Measurements from ENCODE around the gene UVSSA. TPM values are rescaled to one million over a fixed set of nuclear protein-coding genes. Genes with fewer than 3 reads are reported as not detected.
A peak's percentile ranks its signal among the peaks of the same experiment; 100 is the strongest.
"Not testable (repeated sequence)": the region's sequence is repeated elsewhere in the genome, so short reads cannot be mapped to it uniquely, and the experiment has no call there.

UVSSA gene
- total RNA-seq, 3 donors from 2014 or later (not counting 1 experiment from before 2014, with no cell fraction given): 48.0 to 59.4 (median 56.4) TPM

DNA sequence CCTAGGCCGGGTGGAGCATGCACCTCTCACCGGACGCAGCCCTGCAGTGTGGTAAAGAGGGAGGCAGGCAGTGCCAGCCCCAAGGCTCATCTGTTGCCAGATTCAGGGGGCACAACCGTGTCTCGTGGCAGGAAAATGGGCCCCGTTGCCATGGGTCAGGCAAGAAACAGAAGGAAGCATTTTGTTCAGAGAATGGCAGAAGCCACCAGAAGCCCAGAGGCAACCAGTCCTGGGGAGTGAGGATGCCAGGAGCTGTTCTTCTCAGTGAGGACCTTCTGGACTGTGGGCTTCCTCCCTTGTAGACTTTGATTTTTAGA, 12.5 kb upstream of the UVSSA start:
- H3K4me3 Mint-ChIP-seq: no peak overlapping the region
- intact Hi-C loops (cut with micrococcal nuclease): no loop called here
- H3K36me3 Mint-ChIP-seq: peaks cover 13% of the 10 kb centered on the region
- Histone ChIP-seq H3K27me3 (ENCODE audit: control insufficient read depth, insufficient read depth, low read length) (no peaks in the 10 kb centered on the region), H3K9me3 (ENCODE audit: control insufficient read depth, insufficient read depth, low read length) (no peaks in the 10 kb centered on the region), H3K27ac (ENCODE audit: low read length) (no peak overlapping the region), H3K36me3 (ENCODE audit: control insufficient read depth, insufficient read depth, low read length) (peaks cover 48% of the 10 kb centered on the region), H3K4me1 (ENCODE audit: control insufficient read depth, insufficient read depth, low read length) (peaks cover 33% of the 10 kb centered on the region), H3K4me3 (ENCODE audit: low read length) (no peak overlapping the region)
- no peak for ATAC-seq
- TF ChIP-seq, protein P1, sequence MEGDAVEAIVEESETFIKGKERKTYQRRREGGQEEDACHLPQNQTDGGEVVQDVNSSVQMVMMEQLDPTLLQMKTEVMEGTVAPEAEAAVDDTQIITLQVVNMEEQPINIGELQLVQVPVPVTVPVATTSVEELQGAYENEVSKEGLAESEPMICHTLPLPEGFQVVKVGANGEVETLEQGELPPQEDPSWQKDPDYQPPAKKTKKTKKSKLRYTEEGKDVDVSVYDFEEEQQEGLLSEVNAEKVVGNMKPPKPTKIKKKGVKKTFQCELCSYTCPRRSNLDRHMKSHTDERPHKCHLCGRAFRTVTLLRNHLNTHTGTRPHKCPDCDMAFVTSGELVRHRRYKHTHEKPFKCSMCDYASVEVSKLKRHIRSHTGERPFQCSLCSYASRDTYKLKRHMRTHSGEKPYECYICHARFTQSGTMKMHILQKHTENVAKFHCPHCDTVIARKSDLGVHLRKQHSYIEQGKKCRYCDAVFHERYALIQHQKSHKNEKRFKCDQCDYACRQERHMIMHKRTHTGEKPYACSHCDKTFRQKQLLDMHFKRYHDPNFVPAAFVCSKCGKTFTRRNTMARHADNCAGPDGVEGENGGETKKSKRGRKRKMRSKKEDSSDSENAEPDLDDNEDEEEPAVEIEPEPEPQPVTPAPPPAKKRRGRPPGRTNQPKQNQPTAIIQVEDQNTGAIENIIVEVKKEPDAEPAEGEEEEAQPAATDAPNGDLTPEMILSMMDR (IDR thresholded peaks at IDR 0.05): no peak
- H3K9me3 Mint-ChIP-seq: peaks cover 0 to 2% of the 10 kb centered on the region in 2 donors
- DNase-seq: no peak
- no peaks in the 10 kb centered on the region for H3K27me3 Mint-ChIP-seq (ENCODE audit: low read depth in 2 of 2)
- H3K4me1 Mint-ChIP-seq: peaks cover 35 to 41% of the 10 kb centered on the region in 2 donors
- peak overlapping the region; percentile 57 to 83 for H3K27ac Mint-ChIP-seq
- 87% methylated on average over 6 of the region's 6 CpGs for WGBS (ENCODE audit: insufficient coverage)

DNA sequence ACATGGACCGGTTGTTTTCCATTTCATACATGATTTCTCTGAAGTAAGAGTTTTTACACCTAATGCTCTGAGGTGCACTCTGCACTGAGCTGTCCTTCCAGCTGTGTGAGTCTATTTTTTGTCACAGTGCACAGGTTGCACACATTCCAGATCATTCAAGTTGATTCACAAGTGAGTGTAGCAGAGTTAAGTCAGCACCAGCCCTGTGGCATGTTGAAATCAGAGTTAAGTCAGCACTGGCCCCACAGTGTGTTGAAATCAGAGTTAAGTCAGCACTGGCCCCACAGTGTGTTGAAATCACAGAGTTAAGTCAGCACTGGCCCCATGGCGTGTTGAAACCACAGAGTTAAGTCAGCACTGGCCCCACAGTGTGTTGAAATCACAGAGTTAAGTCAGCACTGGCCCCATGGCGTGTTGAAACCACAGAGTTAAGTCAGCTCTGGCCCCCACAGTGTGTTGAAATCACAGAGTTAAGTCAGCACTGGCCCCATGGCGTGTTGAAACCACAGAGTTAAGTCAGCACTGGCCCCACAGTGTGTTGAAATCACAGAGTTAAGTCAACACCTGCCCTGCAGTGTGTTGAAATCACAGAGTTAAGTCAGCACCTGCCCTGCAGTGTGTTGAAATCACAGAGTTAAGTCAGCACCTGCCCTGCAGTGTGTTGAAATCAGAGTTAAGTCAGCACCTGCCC, 11.7 kb upstream of the UVSSA start:
- H3K4me3 ChIP-seq (ENCODE audit: low read length); H3K27me3 Mint-ChIP-seq (ENCODE audit: low read depth in 2 of 2); DNase-seq; H3K27me3 ChIP-seq (ENCODE audit: control insufficient read depth, insufficient read depth, low read length); ATAC-seq; H3K9me3 ChIP-seq (ENCODE audit: control insufficient read depth, insufficient read depth, low read length); intact Hi-C loops (cut with micrococcal nuclease); H3K9me3 Mint-ChIP-seq; H3K4me3 Mint-ChIP-seq: not testable (repeated sequence)
- Histone ChIP-seq H3K4me1 (ENCODE audit: control insufficient read depth, insufficient read depth, low read length) (peaks cover 25% of the 10 kb centered on the region), H3K27ac (ENCODE audit: low read length) (peak overlapping the region; percentile 40), H3K36me3 (ENCODE audit: control insufficient read depth, insufficient read depth, low read length) (peaks cover 56% of the 10 kb centered on the region)
- 47% methylated on average over 4 of the region's 4 CpGs for WGBS (ENCODE audit: insufficient coverage)
- H3K4me1 Mint-ChIP-seq: peaks cover 30 to 33% of the 10 kb centered on the region in 2 donors
- H3K36me3 Mint-ChIP-seq: peaks cover 13% of the 10 kb centered on the region
- H3K27ac Mint-ChIP-seq: peak overlapping the region; percentile 57 to 83

GRCh38 chr4:1336088-1336491, 10.9 kb upstream of the UVSSA start:
- H3K4me1 ChIP-seq (ENCODE audit: control insufficient read depth, insufficient read depth, low read length): peaks cover 17% of the 10 kb centered on the region
- peaks cover 0 to 2% of the 10 kb centered on the region in 2 donors for H3K9me3 Mint-ChIP-seq
- H3K36me3 ChIP-seq (ENCODE audit: control insufficient read depth, insufficient read depth, low read length): peaks cover 60% of the 10 kb centered on the region
- WGBS (ENCODE audit: insufficient coverage): 95% methylated on average over 7 of the region's 7 CpGs
- no peak overlapping the region for H3K27ac ChIP-seq (ENCODE audit: low read length)
- no peak overlapping the region for H3K4me3 ChIP-seq (ENCODE audit: low read length)
- H3K4me3 Mint-ChIP-seq: no peak overlapping the region
- ATAC-seq (peak in 1 of 3 donors; percentile 34), DNase-seq (no peak)
- no peaks in the 10 kb centered on the region for H3K27me3 ChIP-seq (ENCODE audit: control insufficient read depth, insufficient read depth, low read length)
- H3K27me3 Mint-ChIP-seq (ENCODE audit: low read depth in 2 of 2): no peaks in the 10 kb centered on the region
- H3K36me3 Mint-ChIP-seq: peaks cover 13% of the 10 kb centered on the region
- TF ChIP-seq, protein P1 (IDR thresholded peaks at IDR 0.05): no peak
- intact Hi-C loops (cut with micrococcal nuclease): no loop called here
- peak overlapping the region; percentile 22 to 29 for H3K27ac Mint-ChIP-seq
- H3K4me1 Mint-ChIP-seq: peaks cover 23 to 26% of the 10 kb centered on the region in 2 donors
- no peaks in the 10 kb centered on the region for H3K9me3 ChIP-seq (ENCODE audit: control insufficient read depth, insufficient read depth, low read length)

GRCh38 chr4:1337376-1337831, 9.6 kb upstream of the UVSSA start:
- no peak overlapping the region for H3K4me3 Mint-ChIP-seq
- Histone ChIP-seq H3K27ac (ENCODE audit: low read length) (no peak overlapping the region), H3K27me3 (ENCODE audit: control insufficient read depth, insufficient read depth, low read length) (no peaks in the 10 kb centered on the region), H3K4me1 (ENCODE audit: control insufficient read depth, insufficient read depth, low read length) (peaks cover 5% of the 10 kb centered on the region), H3K4me3 (ENCODE audit: low read length) (no peak overlapping the region), H3K9me3 (ENCODE audit: control insufficient read depth, insufficient read depth, low read length) (no peaks in the 10 kb centered on the region), H3K36me3 (ENCODE audit: control insufficient read depth, insufficient read depth, low read length) (peaks cover 61% of the 10 kb centered on the region)
- WGBS (ENCODE audit: insufficient coverage): 85% methylated on average over 11 of the region's 11 CpGs
- ATAC-seq (no peak), DNase-seq (no peak)
- peaks cover 13% of the 10 kb centered on the region for H3K36me3 Mint-ChIP-seq
- intact Hi-C loops (cut with micrococcal nuclease): no loop called here
- H3K9me3 Mint-ChIP-seq: peaks cover 0 to 2% of the 10 kb centered on the region in 2 donors
- no peaks in the 10 kb centered on the region for H3K27me3 Mint-ChIP-seq (ENCODE audit: low read depth in 2 of 2)
- peak overlapping the region; percentile 29 to 72 for H3K27ac Mint-ChIP-seq
- TF ChIP-seq, protein P1 (IDR thresholded peaks at IDR 0.05): no peak
- peaks cover 16 to 17% of the 10 kb centered on the region in 2 donors for H3K4me1 Mint-ChIP-seq
